Measurements from ENCODE around the gene UBXN1.

Gene UBXN1

GRCh38 chr11:62716206-62716605 is 37.3 kb upstream of the UBXN1 start:
- TF ChIP-seq CTCF (IDR thresholded peaks at IDR 0.05; ENCODE audit: extremely low read depth, insufficient read depth, missing control alignments) = no peak
- in situ Hi-C loops (cut with MboI; ENCODE audit: low pct_unique_long_range_greater_than_20kb, low sequenced_read_pairs, unreplicated experiment) = no loop called here
- no peak for DNase-seq (ENCODE audit: low spot score)

GRCh38 chr11:62715150-62716130 is 36.6 kb upstream of the UBXN1 start:
- no peak for TF ChIP-seq CTCF (IDR thresholded peaks at IDR 0.05; ENCODE audit: extremely low read depth, insufficient read depth, missing control alignments)
- in situ Hi-C loops (cut with MboI; ENCODE audit: low pct_unique_long_range_greater_than_20kb, low sequenced_read_pairs, unreplicated experiment) = no loop called here
- no peak for DNase-seq (ENCODE audit: low spot score)

- DNase-seq (ENCODE audit: low spot score) = no peak
- no peak for TF ChIP-seq CTCF (IDR thresholded peaks at IDR 0.05; ENCODE audit: extremely low read depth, insufficient read depth, missing control alignments)
- in situ Hi-C loops (cut with MboI; ENCODE audit: low pct_unique_long_range_greater_than_20kb, low sequenced_read_pairs, unreplicated experiment) = no loop called here
Observed at GRCh38 chr11:62713343-62713742, 34.5 kb upstream of the UBXN1 start.

- no peak for TF ChIP-seq CTCF (IDR thresholded peaks at IDR 0.05; ENCODE audit: extremely low read depth, insufficient read depth, missing control alignments)
- in situ Hi-C loops (cut with MboI; ENCODE audit: low pct_unique_long_range_greater_than_20kb, low sequenced_read_pairs, unreplicated experiment) = no loop called here
- no peak for DNase-seq (ENCODE audit: low spot score)
Observed at GRCh38 chr11:62712861-62713260, 34.0 kb upstream of the UBXN1 start.

GRCh38 chr11:62712276-62712812 is 33.5 kb upstream of the UBXN1 start:
- in situ Hi-C loops (cut with MboI; ENCODE audit: low pct_unique_long_range_greater_than_20kb, low sequenced_read_pairs, unreplicated experiment) = no loop called here
- no peak for DNase-seq (ENCODE audit: low spot score)
- no peak for TF ChIP-seq CTCF (IDR thresholded peaks at IDR 0.05; ENCODE audit: extremely low read depth, insufficient read depth, missing control alignments)

- in situ Hi-C loops (cut with MboI; ENCODE audit: low pct_unique_long_range_greater_than_20kb, low sequenced_read_pairs, unreplicated experiment) = no loop called here
- peak; percentile 38 for DNase-seq (ENCODE audit: low spot score)
- no peak for TF ChIP-seq CTCF (IDR thresholded peaks at IDR 0.05; ENCODE audit: extremely low read depth, insufficient read depth, missing control alignments)
Observed at GRCh38 chr11:62710001-62710345, 31.1 kb upstream of the UBXN1 start.

Data from GM13977 (cell line).